ENCODE results near the gene PVR.
"Not testable (repeated sequence)": the region's sequence is repeated elsewhere in the genome, so short reads cannot be mapped to it uniquely, and the experiment has no call there.

The PVR gene

DNA sequence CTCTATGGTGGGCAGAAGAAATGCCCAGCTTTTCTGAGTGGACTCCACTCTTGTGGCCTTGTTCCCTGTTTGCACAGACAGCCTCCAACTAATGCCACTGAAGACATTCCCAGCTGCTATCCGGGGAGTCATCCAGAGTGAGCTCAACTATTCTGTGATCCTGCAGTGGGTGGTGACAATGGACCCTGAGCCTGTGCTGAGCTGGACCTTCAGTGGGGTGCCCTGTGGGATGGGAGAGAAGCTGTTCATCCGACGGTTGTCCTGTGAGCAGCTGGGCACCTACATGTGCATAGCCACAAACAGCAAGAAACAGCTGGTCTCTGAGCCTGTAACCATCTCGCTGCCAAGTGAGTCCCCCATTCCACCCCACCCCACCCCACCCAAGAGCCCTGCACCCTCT lies 20.1 kb upstream of the PVR start:
- in situ Hi-C loops (cut with HindIII; ENCODE audit: low pct_unique_long_range_greater_than_20kb, low sequenced_read_pairs), result no loop called here
- no peak for DNase-seq (ENCODE audit: low read depth in 1 of 2, low spot score in 1 of 2)
- no peak for TF ChIP-seq JUND (IDR thresholded peaks at IDR 0.05; ENCODE audit: low read depth)

DNA sequence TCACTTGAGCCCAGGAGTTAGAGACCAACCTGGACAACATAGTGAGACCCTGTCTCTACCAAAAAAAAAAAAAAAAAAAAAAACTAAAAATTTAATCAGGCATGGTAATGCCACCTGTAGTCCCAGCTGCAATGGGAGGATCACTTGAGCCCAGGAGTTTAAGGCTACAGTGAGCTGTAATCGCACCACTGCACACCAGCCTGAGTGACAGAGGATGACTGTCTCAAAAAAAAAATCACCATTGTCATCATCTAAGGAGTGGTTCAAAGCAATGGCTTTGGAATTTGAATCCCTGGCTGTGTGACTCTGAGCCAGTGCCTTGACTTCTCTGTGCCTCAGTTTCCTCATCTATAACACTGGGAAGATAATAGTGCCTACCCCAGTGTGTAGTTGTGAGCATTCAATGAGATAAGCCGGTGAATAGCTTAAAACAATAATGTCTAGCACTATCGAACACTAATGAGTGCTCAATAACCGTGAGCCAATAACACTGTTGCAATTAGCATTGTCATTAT lies 18.8 kb upstream of the PVR start:
- in situ Hi-C loops (cut with HindIII; ENCODE audit: low pct_unique_long_range_greater_than_20kb, low sequenced_read_pairs), result no loop called here
- no peak for TF ChIP-seq JUND (IDR thresholded peaks at IDR 0.05; ENCODE audit: low read depth)
- DNase-seq (ENCODE audit: low read depth in 1 of 2, low spot score in 1 of 2), result no peak

DNA sequence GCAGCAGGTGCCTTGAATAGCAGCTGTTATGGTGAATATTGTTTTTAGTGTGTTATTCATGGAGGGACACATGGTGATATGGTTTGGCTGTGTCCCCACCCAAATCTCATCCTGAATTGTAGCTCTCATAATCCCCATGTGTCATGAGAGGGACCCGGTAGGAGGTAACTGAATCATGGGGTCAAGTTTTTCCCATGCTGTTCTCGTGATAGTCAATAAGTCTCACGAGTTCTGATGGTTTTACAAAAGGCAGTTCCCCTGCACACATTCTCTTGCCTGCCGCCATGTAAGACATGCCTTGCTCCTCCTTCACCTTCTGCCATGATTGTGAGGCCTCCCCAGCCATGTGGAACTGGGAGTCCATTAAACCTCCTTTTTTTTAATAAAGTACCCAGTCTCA lies 18.1 kb upstream of the PVR start:
- in situ Hi-C loops (cut with HindIII; ENCODE audit: low pct_unique_long_range_greater_than_20kb, low sequenced_read_pairs); DNase-seq (ENCODE audit: low read depth in 1 of 2, low spot score in 1 of 2): not testable (repeated sequence)

DNA sequence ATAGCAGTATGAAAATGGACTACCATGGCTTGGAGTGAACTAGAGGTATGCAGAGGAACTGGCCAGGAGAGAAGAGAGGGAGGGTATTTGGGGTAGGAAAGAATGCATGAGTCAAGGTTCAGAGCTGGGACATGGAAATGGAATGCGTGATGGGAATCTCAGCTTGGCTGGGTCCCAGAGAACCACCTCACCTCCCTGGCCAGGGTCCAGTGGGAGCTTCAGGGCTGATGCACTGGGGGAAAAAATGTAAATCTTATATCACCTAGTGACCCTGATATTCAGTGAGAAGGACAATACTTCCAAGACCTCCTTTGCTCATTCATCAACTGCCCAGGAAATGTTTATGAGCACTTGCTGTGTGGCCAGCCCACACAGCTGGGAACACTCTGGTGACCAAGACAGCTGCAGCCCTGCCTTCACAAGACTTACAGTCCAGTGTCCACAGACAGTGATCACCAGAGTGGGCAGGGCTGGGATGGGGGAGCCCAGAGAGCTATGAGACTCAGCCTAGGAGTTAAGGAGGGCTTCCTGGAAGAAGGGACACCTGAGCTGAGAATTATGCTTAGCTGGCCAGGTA lies 17.6 kb upstream of the PVR start:
- peak; percentile 65; the same call in 1 of the 2 replicates for TF ChIP-seq JUND (IDR thresholded peaks at IDR 0.05; ENCODE audit: low read depth)
- peak; percentile 26 to 90 for DNase-seq (ENCODE audit: low read depth in 1 of 2, low spot score in 1 of 2)

DNA sequence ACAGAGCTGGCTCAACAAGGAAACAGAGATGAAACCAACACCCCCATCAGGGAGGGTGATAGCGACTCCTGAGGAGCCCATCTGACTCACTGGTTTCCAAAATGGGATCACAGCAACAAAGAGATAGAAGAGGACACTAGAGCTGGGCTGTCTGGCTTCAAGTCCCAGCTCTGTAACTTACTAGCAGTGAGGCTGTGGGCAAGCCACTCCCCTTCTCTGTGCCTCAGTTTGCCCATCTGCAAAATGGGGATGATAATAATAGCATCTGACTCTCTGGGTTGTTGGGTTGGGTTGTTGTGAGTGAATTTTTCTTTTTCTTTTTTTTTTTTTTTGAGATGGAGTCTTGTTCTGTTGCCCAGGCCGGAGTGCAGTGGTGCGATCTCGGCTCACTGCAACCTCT lies 16.1 kb upstream of the PVR start:
- DNase-seq (ENCODE audit: low read depth in 1 of 2, low spot score in 1 of 2), result no peak
- no peak for TF ChIP-seq JUND (IDR thresholded peaks at IDR 0.05; ENCODE audit: low read depth)
- in situ Hi-C loops (cut with HindIII; ENCODE audit: low pct_unique_long_range_greater_than_20kb, low sequenced_read_pairs), result no loop called here

More for the DNA sequence above, 17.6 kb upstream of the PVR start:
- in situ Hi-C loops (cut with HindIII; ENCODE audit: low pct_unique_long_range_greater_than_20kb, low sequenced_read_pairs), result no loop called here

DNA sequence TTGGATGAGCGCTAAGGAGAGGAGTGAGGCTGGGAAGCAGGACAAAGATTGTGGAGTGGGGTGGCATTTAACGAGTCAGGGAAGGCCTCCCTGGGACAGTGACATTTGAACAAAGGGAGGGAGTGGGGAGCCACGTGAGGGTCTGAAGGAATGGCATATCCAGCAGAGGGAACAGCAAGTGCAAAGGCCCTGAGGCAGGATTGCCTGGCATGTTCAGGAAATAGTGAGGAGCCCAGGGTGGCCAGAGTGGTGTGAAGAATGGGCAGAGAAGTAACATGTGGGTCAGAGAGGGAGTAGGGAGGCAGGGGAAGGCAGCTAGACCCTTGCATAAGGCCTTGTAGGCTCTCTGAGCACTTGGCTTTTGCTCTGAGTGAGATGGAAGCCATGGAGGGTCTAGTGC lies 14.9 kb upstream of the PVR start:
- TF ChIP-seq JUND (IDR thresholded peaks at IDR 0.05; ENCODE audit: low read depth), result no peak
- DNase-seq (ENCODE audit: low read depth in 1 of 2, low spot score in 1 of 2), result no peak
- in situ Hi-C loops (cut with HindIII; ENCODE audit: low pct_unique_long_range_greater_than_20kb, low sequenced_read_pairs), result no loop called here

DNA sequence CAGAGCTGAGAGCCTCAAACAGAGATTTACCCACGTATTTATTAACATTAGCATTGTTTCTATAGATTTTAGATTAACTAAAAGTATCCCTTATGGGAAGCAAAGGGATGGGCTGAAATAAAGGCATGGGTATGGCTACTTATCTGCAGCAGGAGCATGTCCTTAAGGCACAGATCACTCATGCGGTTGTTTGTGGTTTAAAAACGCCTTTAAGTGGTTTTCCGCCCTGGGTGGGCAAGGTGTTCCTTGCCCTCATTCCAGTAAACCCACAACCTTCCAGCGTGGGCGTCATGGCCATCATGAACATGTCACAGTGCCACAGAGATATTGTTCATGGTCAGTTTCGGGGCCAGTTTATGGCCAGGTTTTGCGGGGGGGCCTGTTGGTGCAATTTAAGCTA lies 12.1 kb upstream of the PVR start:
- in situ Hi-C loops (cut with HindIII; ENCODE audit: low pct_unique_long_range_greater_than_20kb, low sequenced_read_pairs); DNase-seq (ENCODE audit: low read depth in 1 of 2, low spot score in 1 of 2): not testable (repeated sequence)

DNA sequence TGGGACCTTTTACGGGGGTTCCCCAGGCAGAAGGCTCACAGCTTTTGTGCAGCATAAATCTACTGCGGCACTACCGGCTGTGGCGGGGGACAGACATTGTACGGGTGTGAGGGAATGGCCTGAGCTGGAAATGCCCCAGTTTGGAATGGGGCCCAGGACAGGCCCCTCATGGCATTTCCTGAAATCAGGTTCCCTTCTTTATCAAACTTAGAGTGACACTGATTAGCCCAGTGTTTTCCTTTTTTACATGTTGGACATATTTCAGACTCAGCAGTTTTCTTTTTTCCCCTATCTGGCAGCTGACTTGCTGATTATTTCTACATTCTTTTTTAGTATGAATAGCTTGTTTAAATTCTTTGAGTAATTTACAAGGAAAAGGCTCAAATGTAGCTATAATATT lies 9.7 kb upstream of the PVR start:
- in situ Hi-C loops (cut with HindIII; ENCODE audit: low pct_unique_long_range_greater_than_20kb, low sequenced_read_pairs); DNase-seq (ENCODE audit: low read depth in 1 of 2, low spot score in 1 of 2): not testable (repeated sequence)

DNA sequence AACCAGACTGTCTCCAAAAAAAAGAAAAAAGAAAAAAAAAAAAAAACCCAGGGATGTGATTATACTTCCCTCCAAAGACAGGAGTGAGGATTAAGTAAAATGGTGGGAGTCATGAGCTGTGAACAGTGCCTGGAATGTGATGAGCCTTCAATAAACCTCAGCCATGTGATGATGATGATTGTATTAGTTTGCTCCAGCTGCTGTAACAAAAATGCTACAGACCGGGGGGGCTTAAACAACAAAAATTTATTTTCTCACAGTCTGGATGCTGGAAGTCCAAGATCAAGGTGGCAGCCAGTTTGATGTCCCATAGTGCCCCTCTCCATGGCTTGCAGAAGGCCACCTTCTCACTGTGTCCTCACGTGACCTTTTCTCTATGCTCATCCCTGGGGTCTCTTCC lies 8.9 kb upstream of the PVR start:
- DNase-seq (ENCODE audit: low read depth in 1 of 2, low spot score in 1 of 2), result no peak
- in situ Hi-C loops (cut with HindIII; ENCODE audit: low pct_unique_long_range_greater_than_20kb, low sequenced_read_pairs), result no loop called here
- no peak for TF ChIP-seq JUND (IDR thresholded peaks at IDR 0.05; ENCODE audit: low read depth)

DNA sequence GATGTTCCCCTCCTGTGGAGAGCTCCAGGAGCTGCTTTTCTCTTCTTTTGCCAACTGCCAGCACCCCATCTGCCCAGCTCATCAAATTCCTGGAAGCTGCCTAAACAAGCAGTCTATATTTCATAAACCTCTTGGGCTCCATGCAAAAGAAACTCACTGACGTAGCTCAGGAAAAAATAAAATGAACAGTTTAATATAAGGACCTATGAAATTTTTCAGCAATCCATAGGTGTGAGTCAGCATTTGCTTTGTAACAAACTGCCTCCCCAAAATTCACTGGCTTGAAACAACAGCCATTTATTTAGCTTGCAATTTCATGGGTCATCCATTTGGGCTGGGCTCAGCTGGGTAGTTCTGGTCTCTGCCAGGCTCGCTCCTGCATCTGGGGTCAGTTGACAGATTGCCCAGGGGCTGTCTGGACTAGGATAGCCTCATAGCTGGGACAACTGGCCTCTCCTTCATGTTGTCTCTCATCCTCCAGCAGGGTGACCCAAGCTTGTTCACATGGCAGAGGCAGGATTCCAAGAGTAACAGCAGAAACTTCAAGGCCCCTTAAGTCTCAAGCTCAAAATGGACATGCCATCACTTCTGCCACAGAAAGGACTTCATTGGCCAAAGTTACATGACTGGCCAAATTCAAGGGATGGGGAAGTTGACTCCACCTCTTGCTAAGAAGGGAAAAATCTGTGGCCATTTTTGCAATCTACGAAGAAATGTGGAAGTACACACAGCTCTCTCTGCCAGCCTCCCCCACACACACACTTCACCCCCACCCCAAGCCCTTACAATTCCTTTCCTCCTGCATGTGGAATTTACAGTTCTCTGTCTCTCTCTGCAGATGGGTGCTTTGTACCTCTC lies 7.9 kb upstream of the PVR start:
- no peak for TF ChIP-seq JUND (IDR thresholded peaks at IDR 0.05; ENCODE audit: low read depth)
- in situ Hi-C loops (cut with HindIII; ENCODE audit: low pct_unique_long_range_greater_than_20kb, low sequenced_read_pairs), result no loop called here
- DNase-seq (ENCODE audit: low read depth in 1 of 2, low spot score in 1 of 2), result no peak

DNA sequence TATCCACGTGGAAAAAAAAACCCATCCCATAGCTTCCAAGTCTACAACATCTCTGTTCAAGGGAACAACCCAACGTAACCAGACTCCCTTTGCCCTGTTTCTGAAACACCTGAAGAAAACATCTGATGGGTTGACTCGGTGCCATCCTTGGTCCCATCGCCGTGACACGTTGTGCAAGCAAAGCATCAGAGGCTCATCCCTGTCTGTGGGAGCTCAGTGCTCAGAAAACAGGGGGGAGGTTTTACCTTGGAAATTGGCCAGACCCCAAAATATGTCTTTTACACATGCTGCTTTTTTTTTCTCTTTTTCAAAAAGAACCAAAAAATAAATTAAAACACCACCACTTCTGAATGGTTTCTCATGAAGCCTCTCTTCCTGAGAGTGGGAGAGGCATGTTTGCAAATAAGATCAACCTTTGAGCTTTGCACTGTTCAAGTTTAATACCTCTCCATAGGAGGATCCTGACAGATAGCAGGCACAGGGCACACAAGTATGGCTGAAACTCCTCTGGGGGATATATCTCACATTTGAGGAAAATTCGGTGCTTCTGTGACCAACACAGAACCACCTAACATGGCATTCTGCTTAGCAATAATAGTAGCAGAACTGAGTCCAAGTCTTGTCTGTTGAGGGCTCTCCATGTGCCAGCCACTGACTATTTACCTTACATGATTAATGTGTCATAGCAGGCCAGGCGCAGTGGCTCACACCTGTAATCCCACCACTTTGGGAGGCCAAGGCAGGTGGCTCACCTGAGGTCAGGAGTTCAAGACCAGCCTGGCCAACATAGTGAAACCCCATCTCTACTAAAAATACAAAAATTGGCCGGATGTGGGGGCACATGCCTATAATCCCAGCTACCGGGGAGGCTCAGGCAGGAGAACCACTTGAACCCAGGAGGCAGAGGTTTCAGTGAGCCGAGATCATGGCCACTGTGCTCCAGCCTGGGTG lies 7.0 kb upstream of the PVR start:
- no peak for DNase-seq (ENCODE audit: low read depth in 1 of 2, low spot score in 1 of 2)
- in situ Hi-C loops (cut with HindIII; ENCODE audit: low pct_unique_long_range_greater_than_20kb, low sequenced_read_pairs), result no loop called here
- no peak for TF ChIP-seq JUND (IDR thresholded peaks at IDR 0.05; ENCODE audit: low read depth)

DNA sequence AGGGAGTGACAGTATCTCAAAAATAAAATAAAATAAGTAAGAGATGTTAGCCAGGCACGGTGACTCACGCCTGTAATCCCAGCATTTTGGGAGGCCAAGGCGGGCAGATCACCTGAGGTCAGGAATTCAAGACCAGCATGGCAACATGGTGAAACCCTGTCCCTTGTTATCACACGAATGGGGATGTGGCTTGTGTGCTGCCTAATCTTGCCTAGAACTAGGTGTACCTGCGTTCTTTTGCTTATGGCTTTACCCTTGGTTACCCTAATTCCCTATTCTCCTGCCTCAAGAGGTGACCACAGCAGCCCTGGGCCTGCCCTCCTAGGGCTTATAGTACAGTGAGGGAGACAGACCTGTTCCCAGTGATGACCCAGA lies 6.3 kb upstream of the PVR start:
- DNase-seq (ENCODE audit: low read depth in 1 of 2, low spot score in 1 of 2), result no peak
- TF ChIP-seq JUND (IDR thresholded peaks at IDR 0.05; ENCODE audit: low read depth), result no peak
- in situ Hi-C loops (cut with HindIII; ENCODE audit: low pct_unique_long_range_greater_than_20kb, low sequenced_read_pairs), result no loop called here

DNA sequence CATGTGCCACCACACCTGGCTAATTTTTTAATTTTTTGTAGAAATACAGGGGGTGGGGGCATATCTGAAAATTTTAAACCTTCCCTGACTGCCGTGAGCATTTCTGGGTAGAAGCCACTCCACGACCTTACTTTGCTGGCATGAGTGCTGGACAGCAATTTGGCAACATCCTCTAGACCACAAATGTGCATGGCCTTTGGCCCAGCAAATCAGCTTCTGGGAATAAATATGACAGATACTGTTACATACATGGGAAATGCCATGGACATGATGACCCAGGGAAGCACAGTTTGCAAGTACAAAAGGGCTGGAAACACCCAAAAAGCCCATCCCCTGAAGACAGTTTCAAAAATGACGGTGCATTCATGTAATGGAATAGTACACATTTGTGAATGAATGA lies 3.2 kb upstream of the PVR start:
- in situ Hi-C loops (cut with HindIII; ENCODE audit: low pct_unique_long_range_greater_than_20kb, low sequenced_read_pairs), result no loop called here
- DNase-seq (ENCODE audit: low read depth in 1 of 2, low spot score in 1 of 2), result no peak

More for the DNA sequence above, 3.2 kb upstream of the PVR start:
- TF ChIP-seq JUND (IDR thresholded peaks at IDR 0.05; ENCODE audit: low read depth), result no peak

All from T47D (cell line).